SK-N-SH treated with all-trans-retinoic acid at 6 μM for 48 hours (cell line): ENCODE results near the gene BTG3.

Source experiments
- ARNTL ChIP-seq: fragments of 450-650 bp; formaldehyde crosslinking; IDR thresholded peaks from 2 replicates; pipeline ENCODE4 v1.5.0; 2020; ENCODE audit warnings: low read depth, mild to moderate bottlenecking, moderate library complexity, borderline replicate concordance
- CSDC2 ChIP-seq: fragments of 250-450 bp; sonication (Bioruptor Pico); IDR thresholded peaks from 2 replicates; pipeline ENCODE4 v1.5.0; 2020; ENCODE audit warnings: mild to moderate bottlenecking, moderate library complexity
- ESRRG ChIP-seq: fragments of 250-450 bp; sonication (Bioruptor Pico); IDR thresholded peaks from 2 replicates; pipeline ENCODE4 v1.6.1; 2021; ENCODE audit warnings: mild to moderate bottlenecking
- SNAI2 ChIP-seq: fragments of 250-450 bp; sonication (Bioruptor Pico); IDR thresholded peaks from 2 replicates; pipeline ENCODE4 v1.5.0; 2020; ENCODE audit warnings: mild to moderate bottlenecking, moderate library complexity
- ZFP30 ChIP-seq: fragments of 450-650 bp; formaldehyde crosslinking; IDR thresholded peaks from 2 replicates; pipeline ENCODE4 v1.5.0; 2022; ENCODE audit warnings: mild to moderate bottlenecking, moderate library complexity
- ZNF565 ChIP-seq: fragments of 450-650 bp; formaldehyde crosslinking; conservative IDR thresholded peaks from 2 replicates; pipeline ENCODE4 v1.5.0; 2020; ENCODE audit warnings: low read depth, mild to moderate bottlenecking, moderate library complexity
- ZNF70 ChIP-seq: fragments of 450-650 bp; formaldehyde crosslinking; IDR thresholded peaks from 2 replicates; pipeline ENCODE4 v1.5.0; 2020; ENCODE audit warnings: mild to moderate bottlenecking, moderate library complexity
- TF ChIP-seq, protein P1 (sequence below): fragments of 250-450 bp; sonication (Bioruptor Pico); IDR thresholded peaks from 2 replicates; pipeline ENCODE4 v1.8.0; 2020; ENCODE audit warnings: mild to moderate bottlenecking, moderate library complexity, borderline replicate concordance
- TF ChIP-seq, protein P2 (sequence below): fragments of 250-450 bp; sonication (Bioruptor Pico); IDR thresholded peaks from 2 replicates; pipeline ENCODE4 v1.8.0; 2021; ENCODE audit warnings: low read depth, mild to moderate bottlenecking, moderate library complexity, borderline replicate concordance

DNA sequence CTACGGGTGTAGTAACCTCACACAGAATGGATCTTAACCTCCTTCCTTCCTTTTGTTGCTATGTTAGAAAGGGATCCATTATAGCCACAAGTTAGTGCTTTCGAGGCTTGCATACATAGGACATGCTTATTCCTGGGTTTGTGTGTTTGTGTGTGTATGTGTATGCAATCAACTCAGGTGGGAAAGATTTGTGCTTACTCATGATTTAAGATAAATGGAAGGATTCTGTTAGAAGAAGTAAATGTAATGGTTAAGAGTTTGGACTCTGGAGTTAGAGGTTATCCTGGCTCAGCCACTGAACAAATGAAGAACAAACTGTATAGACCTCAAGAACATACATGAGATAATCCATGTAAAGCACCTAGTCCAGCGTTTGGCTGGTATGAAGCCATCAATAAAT is 28.8 kb downstream of the BTG3 start:
- TF ChIP-seq ARNTL (CRISPR knock-in tag) (no peak), ESRRG (CRISPR knock-in tag) (no peak), ZNF565 (no peak), ZNF70 (no peak), CSDC2 (no peak), ZFP30 (no peak), SNAI2 (CRISPR knock-in tag) (no peak)
- TF ChIP-seq, protein P1, sequence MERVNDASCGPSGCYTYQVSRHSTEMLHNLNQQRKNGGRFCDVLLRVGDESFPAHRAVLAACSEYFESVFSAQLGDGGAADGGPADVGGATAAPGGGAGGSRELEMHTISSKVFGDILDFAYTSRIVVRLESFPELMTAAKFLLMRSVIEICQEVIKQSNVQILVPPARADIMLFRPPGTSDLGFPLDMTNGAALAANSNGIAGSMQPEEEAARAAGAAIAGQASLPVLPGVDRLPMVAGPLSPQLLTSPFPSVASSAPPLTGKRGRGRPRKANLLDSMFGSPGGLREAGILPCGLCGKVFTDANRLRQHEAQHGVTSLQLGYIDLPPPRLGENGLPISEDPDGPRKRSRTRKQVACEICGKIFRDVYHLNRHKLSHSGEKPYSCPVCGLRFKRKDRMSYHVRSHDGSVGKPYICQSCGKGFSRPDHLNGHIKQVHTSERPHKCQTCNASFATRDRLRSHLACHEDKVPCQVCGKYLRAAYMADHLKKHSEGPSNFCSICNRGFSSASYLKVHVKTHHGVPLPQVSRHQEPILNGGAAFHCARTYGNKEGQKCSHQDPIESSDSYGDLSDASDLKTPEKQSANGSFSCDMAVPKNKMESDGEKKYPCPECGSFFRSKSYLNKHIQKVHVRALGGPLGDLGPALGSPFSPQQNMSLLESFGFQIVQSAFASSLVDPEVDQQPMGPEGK (CRISPR knock-in tag), result no peak
- TF ChIP-seq, protein P2, sequence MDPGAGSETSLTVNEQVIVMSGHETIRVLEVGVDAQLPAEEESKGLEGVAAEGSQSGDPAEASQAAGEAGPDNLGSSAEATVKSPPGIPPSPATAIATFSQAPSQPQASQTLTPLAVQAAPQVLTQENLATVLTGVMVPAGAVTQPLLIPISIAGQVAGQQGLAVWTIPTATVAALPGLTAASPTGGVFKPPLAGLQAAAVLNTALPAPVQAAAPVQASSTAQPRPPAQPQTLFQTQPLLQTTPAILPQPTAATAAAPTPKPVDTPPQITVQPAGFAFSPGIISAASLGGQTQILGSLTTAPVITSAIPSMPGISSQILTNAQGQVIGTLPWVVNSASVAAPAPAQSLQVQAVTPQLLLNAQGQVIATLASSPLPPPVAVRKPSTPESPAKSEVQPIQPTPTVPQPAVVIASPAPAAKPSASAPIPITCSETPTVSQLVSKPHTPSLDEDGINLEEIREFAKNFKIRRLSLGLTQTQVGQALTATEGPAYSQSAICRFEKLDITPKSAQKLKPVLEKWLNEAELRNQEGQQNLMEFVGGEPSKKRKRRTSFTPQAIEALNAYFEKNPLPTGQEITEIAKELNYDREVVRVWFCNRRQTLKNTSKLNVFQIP (CRISPR knock-in tag), result no peak
